Transverse colon (tissue), 4 donors: ENCODE measurements around the gene MAZ. TPM values are rescaled to one million over a fixed set of nuclear protein-coding genes. Genes with fewer than 3 reads are reported as not detected.
"Not testable (repeated sequence)": the region's sequence is repeated elsewhere in the genome, so short reads cannot be mapped to it uniquely, and the experiment has no call there.

Experiments used
- DNase-seq: peaks from one replicate; pipeline ENCODE4 v3.0.0-alpha.2; 2019
- H3K27ac ChIP-seq, 4 donors: fragments of 200-600 bp; sonication (generic); 2 replicates each; pipeline ENCODE4 v1.5.1; 2016 to 2018; ENCODE audit warnings: inconsistent platforms in 4 of 4
- H3K27me3 ChIP-seq: fragments of 200-600 bp; sonication (generic); 2 replicates; pipeline ENCODE4 v1.5.1; 2017; ENCODE audit warnings: inconsistent platforms
- H3K36me3 ChIP-seq, 4 donors: fragments of 200-600 bp; sonication (generic); 2 replicates each; pipeline ENCODE4 v1.5.1; 2017 to 2019; ENCODE audit warnings: inconsistent platforms in 4 of 4
- H3K4me1 ChIP-seq, 4 donors: fragments of 200-600 bp; sonication (generic); 2 replicates each; pipeline ENCODE4 v1.5.1; 2017 to 2020; ENCODE audit warnings: inconsistent platforms in 4 of 4
- H3K4me3 ChIP-seq, 4 donors: fragments of 200-600 bp; sonication (generic); 1 replicate in 1 of 4; 2 replicates in 3 of 4; pipeline versions ENCODE4 v1.5.1 to v1.6.1; 2017 to 2019; ENCODE audit warnings: inconsistent platforms in 4 of 4
- H3K9me3 ChIP-seq, 2 donors: fragments of 200-600 bp; sonication (generic); 2 replicates each; pipeline ENCODE4 v1.5.1; 2017 to 2019; ENCODE audit warnings: inconsistent platforms in 2 of 2
- CTCF ChIP-seq, 5 experiments: fragments of 200-600 bp in 3 of 5; fragments of 450-650 bp in 2 of 5; sonication (generic) in 3 of 5; IDR thresholded peaks; 1 replicate in 2 of 5; 2 replicates in 3 of 5; pipeline ENCODE4 v1.5.1; 2016 to 2017; ENCODE audit warnings: antibody characterized with exemption in 5 of 5, inconsistent platforms in 3 of 5, mild to moderate bottlenecking in 2 of 5, moderate library complexity in 1 of 5
- EP300 ChIP-seq: sonication (generic); formaldehyde crosslinking; IDR thresholded peaks from one replicate; pipeline ENCODE4 v1.6.1; 2017; ENCODE audit warnings: antibody characterized with exemption, low read depth
- POLR2A ChIP-seq: fragments of 450-650 bp; IDR thresholded peaks from one replicate; pipeline ENCODE4 v1.6.1; 2016; ENCODE audit warnings: antibody characterized with exemption, mild to moderate bottlenecking, moderate library complexity
- POLR2AphosphoS5 ChIP-seq, 3 donors: sonication (generic); formaldehyde crosslinking; IDR thresholded peaks; one replicate each; pipeline ENCODE4 v1.6.1; 2016; ENCODE audit warnings: antibody characterized with exemption in 3 of 3
- WGBS, 2 donors: methylation state at CpG; one replicate each; pipeline ENCODE4 v1.1.5; 2018; ENCODE audit warnings: low coverage in 1 of 2; 5-methylcytosine and 5-hydroxymethylcytosine counted together
- in situ Hi-C, 4 donors: fragments of 200-750 bp; cut with MboI; loops; one replicate each; pipeline versions ENCODE4 v1.15.0 to v1.15.1; 2017; ENCODE audit warnings: low sequenced_read_pairs in 3 of 4, low pct_ligation_motif_present in 1 of 4, low pct_unique_long_range_greater_than_20kb in 1 of 4
- intact Hi-C: fragments of 100-400 bp; cut with DNase I; formaldehyde crosslinking; loops from one replicate; pipeline ENCODE4 v1.15.1; 2023; ENCODE audit warnings: low total_unique reads
- total RNA-seq, 4 donors: library from RNA; depleted of rRNA; stranded (reverse); fragments of >200 nt; gene quantifications; one replicate each; pipeline ENCODE4 v1.1.0, GENCODE V29; 2016

Gene MAZ
- total RNA-seq, 4 donors from 2014 or later = 170 to 292 (median 233) TPM

DNA sequence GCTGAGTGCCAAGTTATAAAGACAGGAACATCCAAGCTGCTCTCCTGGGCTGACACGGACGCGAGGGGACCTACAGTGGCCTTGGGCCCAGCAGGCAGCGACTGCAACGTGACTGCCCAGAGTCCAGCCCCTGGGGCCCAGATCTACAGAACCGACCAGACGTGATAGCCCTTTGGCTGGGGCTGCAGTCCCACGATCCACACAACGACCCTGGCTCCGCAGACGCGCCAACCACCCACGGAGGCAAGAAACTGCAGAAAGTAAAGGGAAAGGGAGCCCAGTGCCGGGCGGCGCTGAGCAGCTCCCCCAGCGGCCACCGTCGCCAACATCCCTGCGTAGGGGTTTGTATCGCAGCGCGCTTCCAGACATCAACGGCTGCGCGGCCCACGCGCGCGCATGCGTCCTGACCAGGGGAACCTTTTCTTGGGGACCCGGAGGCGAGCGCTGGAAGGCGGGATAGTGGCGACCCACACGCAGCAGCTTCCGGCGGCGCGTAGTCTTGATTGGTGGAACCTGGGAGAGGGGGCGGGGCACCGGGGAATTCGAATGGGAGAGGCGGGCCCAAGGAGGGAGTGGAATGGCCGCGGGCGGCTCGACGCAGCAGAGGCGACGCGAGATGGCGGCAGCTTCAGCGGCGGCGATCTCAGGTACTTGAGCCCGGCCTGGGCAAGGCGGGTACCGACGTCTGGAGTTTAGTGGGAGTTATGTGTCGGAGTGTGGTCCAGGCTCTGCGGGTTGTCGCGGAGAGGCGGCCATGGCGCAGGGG, 16.0 kb upstream of the MAZ start, which contains the start of gene KIF22:
KIF22 (plus strand) TSS at position 569 of the 766 bp plus-strand sequence; CDS start at position 578, 9 bp downstream.
- intact Hi-C loops = loop anchor here (1.0 kb wide), 1 partner anchor 26 kb away; the partner anchor contains the start of gene PAGR1
- Histone ChIP-seq H3K36me3 (no peaks in the 10 kb centered on the region), H3K27me3 (no peaks in the 10 kb centered on the region), H3K27ac (peak within 1 kb of the TSS; percentile 90 to 95 (median 92)), H3K4me3 (peak within 1 kb of the TSS; percentile 67 to 92 (median 80)), H3K4me1 (peaks cover 11 to 27% (median 20%) of the 10 kb centered on the region in 4 donors), H3K9me3 (no peaks in the 10 kb centered on the region)
- peak; percentile 100 for DNase-seq
- in situ Hi-C loops = no loop called here
- WGBS, 2 donors = 0% methylated on average over 56 of the region's 67 CpGs; no CpG with 5 or more reads in 1 of the 2 donors
- TF ChIP-seq CTCF (IDR thresholded peaks at IDR 0.05) = peak; percentile 67 to 94 (median 78)
- no peak for TF ChIP-seq EP300
- peak; percentile 77 for TF ChIP-seq POLR2A
- peak; percentile 73 to 76 (median 75) for TF ChIP-seq POLR2AphosphoS5 (IDR thresholded peaks at IDR 0.05)

GRCh38 chr16:29790949-29791844, 15.1 kb upstream of the MAZ start:
- WGBS, 2 donors = 0 to 1% methylated on average over 11 to 31 of the region's 31 CpGs
- DNase-seq = peak; percentile 27
- intact Hi-C loops = loop anchor here (1.0 kb wide), 1 partner anchor 25 kb away; the partner anchor contains the start of gene PAGR1

GRCh38 chr16:29791845-29792807, 14.2 kb upstream of the MAZ start:
- intact Hi-C loops (no loop called here), in situ Hi-C loops (no loop called here)
- peaks cover 11 to 27% (median 19%) of the 10 kb centered on the region in 4 donors for H3K4me1 ChIP-seq
- WGBS, 2 donors = 60 to 69% methylated on average over 4 to 9 of the region's 9 CpGs
- H3K27me3 ChIP-seq = no peaks in the 10 kb centered on the region
- no peak for DNase-seq
- peaks cover 0 to under 1% (median 0%) of the 10 kb centered on the region in 4 donors for H3K36me3 ChIP-seq
- no peaks in the 10 kb centered on the region for H3K9me3 ChIP-seq
- TF ChIP-seq EP300 (no peak), POLR2AphosphoS5 (IDR thresholded peaks at IDR 0.05) (no peak), POLR2A (no peak), CTCF (IDR thresholded peaks at IDR 0.05) (no peak)
- H3K27ac ChIP-seq = peak overlapping the region in 2 of 4 donors; percentile 91 to 92
- peak overlapping the region in 2 of 4 donors; percentile 67 to 92 for H3K4me3 ChIP-seq

More at GRCh38 chr16:29790949-29791844, 15.1 kb upstream of the MAZ start:
- peaks cover 11 to 27% (median 19%) of the 10 kb centered on the region in 4 donors for H3K4me1 ChIP-seq
- H3K9me3 ChIP-seq = no peaks in the 10 kb centered on the region
- H3K27me3 ChIP-seq = no peaks in the 10 kb centered on the region
- TF ChIP-seq POLR2AphosphoS5 (IDR thresholded peaks at IDR 0.05) (no peak), CTCF (IDR thresholded peaks at IDR 0.05) (no peak), EP300 (no peak), POLR2A (no peak)
- peak overlapping the region; percentile 67 to 92 (median 80) for H3K4me3 ChIP-seq
- H3K27ac ChIP-seq = peak overlapping the region; percentile 79 to 95 (median 92)
- in situ Hi-C loops = no loop called here
- no peaks in the 10 kb centered on the region for H3K36me3 ChIP-seq

DNA sequence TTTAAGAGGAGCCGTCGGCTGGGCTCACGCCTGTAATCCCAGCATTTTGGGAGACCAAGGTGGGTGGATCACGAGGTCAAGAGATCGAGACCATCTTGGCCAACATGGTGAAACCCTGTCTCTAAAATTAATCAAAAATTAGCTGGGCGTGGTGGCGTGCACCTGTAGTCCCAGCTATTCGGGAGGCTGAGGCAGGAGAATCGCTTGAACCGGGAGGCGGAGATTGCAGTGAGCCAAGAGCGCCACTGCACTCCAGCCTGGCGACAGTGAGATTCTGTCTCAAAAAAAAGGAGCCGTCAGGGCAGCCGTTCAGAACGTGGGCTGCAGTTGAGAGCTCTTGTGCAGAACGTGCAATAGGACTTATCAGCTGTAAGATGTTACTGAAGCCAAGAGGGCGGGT, 13.2 kb upstream of the MAZ start:
- H3K27me3 ChIP-seq, H3K27ac ChIP-seq, DNase-seq, intact Hi-C loops, H3K36me3 ChIP-seq, H3K9me3 ChIP-seq, H3K4me3 ChIP-seq, in situ Hi-C loops: not testable (repeated sequence)
- peaks cover 11 to 27% (median 19%) of the 10 kb centered on the region in 4 donors for H3K4me1 ChIP-seq
- 94 to 96% methylated on average over 13 to 18 of the region's 18 CpGs for WGBS, 2 donors
